Fibroblast of villous mesenchyme (primary cell): ENCODE data around the gene HNRNPF. TPM values are rescaled to one million over a fixed set of nuclear protein-coding genes. Genes with fewer than 3 reads are reported as not detected.

Experiments
- DNase-seq: peaks from one replicate; pipeline ENCODE4 v3.0.0-alpha.2; 2010; ENCODE audit warnings: low read depth
- H3K4me3 ChIP-seq: 2 replicates; pipeline ENCODE4 v1.5.1; 2011; ENCODE audit warnings: low read depth, mild to moderate bottlenecking, low read length
- CTCF ChIP-seq: IDR thresholded peaks from 2 replicates; pipeline ENCODE4 v1.5.1; 2012; ENCODE audit warnings: low read depth, mild to moderate bottlenecking, low read length; ENCODE audit not compliant: insufficient read depth
- total RNA-seq: library from RNA; depleted of rRNA; stranded (reverse); fragments of >200 nt; gene quantifications from 2 replicates; pipeline ENCODE4 v1.2.3, GENCODE V29; 2012

The HNRNPF gene
- total RNA-seq, 1 donor, result 203 TPM

DNA sequence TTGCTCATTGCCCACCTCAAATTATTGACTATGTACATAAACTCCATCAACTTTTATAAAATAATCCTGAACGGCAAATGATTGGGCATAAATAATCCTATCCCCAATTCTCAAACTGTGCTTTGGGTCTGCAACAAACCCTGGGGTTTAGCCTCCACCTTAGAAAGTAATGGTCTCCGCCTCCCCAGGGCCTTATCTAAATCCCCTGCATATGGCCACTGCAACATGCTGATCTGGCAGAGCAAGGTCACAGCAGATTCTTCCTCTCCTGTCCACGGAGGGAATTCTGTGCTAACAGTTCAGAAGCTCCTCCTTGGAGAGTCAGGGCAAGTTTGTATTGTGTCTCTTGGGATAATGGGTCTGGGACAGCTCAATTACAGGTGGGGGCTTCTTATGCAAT is 19.1 kb downstream of the HNRNPF start:
- TF ChIP-seq CTCF, result no peak
- DNase-seq, result peak; percentile 64

DNA sequence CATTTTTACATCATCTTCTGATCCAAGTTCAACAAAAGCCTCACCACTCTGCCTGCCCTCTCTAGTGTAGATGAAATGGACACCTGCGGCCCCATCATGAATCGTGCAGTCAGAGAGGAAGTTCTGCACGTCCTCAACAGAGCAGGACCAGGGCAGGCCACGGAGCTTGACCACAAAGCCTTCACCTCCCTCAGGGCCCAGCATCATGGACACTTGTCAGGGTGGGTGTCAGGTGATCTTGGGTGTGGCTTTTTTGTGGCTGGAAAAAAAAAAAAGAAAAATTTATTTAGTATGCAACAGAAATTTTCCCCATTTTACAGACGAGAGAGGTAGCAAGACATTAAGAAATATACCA is 21.3 kb downstream of the HNRNPF start:
- DNase-seq, result no peak
- H3K4me3 ChIP-seq, result no peak overlapping the region
- no peak for TF ChIP-seq CTCF

More for the DNA sequence above, 19.1 kb downstream of the HNRNPF start:
- H3K4me3 ChIP-seq, result no peak overlapping the region

DNA sequence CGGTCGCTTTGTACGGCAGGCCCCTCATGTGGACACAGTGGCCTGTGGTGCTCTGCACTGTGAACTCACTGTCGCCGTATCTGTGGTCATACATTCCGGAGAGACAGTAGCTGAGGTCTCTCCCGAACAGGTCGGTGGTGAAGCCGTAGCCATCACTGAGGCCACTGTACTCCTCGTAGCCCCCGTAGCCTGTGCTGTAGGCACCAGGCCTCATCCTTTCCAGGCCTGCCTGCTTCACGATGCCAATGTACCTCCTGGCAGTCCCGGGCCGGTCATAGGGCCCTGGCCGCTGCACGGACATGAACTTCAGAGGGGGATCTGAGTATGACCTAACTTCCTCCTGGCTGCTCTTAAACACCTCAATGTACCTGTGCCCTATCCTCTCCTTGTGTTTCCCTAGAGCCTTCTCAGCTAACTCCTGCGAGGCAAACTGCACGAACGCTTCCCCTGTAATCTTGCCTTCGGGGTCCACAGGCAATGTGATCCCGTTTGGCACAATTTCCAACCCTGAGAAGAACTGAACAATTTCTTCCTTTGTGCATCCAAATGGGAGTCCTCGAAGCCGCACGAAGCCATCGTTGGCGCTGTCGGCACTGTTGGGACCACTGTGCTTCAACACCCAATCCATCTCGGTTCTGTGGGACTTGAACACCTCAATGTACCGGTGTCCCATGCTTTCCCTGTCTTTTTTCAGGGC is 21.9 kb downstream of the HNRNPF start:
- DNase-seq, result no peak
- TF ChIP-seq CTCF, result no peak
- H3K4me3 ChIP-seq, result no peak overlapping the region

DNA sequence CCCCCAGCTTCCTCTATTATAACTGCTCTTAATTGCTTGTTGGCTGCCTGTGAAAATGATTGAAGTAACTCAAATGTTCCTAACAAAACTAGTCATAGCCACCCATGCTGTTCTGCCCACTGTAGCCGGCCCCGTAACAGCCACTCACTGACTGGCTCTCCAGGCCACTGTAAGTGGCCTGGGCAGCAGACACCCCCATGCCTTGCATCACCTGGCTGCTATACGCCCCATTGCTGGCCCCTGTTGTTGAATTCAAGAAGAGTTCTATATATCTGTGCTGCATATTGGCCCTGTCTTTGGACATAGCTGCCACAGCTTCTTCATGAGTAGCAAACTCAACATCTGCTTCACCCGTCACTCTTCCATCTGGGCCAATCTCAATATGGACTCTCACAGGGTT is 22.4 kb downstream of the HNRNPF start:
- no peak for TF ChIP-seq CTCF
- no peak overlapping the region for H3K4me3 ChIP-seq
- no peak for DNase-seq

GRCh38 chr10:43385412-43386004 is 23.5 kb downstream of the HNRNPF start:
- no peak overlapping the region for H3K4me3 ChIP-seq
- no peak for DNase-seq
- TF ChIP-seq CTCF, result no peak

DNA sequence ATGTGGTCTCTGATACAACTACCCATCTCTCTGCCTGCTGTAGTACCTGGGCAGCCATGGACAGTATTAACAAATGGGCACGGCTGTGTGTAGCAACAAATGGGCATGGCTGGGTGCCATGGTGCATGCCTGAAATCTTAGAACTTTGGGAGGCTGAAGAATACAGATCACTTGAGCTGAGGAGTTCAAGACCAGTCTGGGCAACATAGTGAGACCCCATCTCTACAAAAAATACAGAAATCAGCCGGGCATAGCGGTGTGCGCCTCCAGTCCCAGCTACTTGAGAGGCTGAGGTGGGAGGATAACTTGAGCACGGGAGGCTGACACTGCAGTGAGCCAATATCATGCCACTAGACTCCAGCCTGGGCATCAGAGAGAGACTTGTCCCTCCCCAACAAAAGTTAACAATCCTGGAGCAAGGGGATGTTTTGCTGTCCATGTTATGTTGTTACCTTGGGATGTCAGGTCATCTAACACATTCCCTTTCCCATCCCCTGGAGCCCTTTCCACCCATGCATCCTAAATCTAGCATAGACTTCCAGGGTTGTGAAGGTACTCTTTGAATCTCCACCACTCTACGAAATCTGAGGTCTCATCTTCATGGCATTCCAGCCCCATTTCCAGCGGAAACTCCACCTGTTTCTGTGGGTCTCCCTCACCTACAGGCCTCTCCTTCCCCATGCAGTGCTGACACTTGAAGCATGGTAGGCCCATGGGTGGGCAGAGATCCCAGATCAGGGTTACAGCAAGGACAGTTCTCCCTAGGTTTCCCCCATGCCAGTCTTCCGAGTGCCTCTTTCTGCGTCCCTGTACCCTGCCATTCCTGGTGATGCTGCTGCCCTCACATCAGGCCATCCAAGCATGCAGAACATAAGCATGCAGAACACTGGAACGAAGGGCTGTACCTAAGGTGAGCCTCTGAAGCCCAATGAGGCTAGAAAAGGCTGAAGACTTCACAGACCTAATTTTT is 24.4 kb downstream of the HNRNPF start:
- no peak overlapping the region for H3K4me3 ChIP-seq
- no peak for TF ChIP-seq CTCF
- DNase-seq, result no peak
